KMS-11 (cell line): ENCODE results near the gene CRHR1.
"Not testable (repeated sequence)": the region's sequence is repeated elsewhere in the genome, so short reads cannot be mapped to it uniquely, and the experiment has no call there.

Source experiments
- H2AFZ ChIP-seq: fragments of 200-600 bp; sonication (generic); 2 replicates; pipeline ENCODE4 v1.6.1; 2016; ENCODE audit warnings: antibody characterized with exemption, mixed run types, low read depth
- H3K27ac ChIP-seq: fragments of 200-600 bp; sonication (generic); 2 replicates; pipeline ENCODE4 v1.6.1; 2016; ENCODE audit warnings: mild to moderate bottlenecking, mixed run types
- H3K27me3 ChIP-seq: fragments of 200-600 bp; sonication (generic); 2 replicates; pipeline ENCODE4 v1.6.1; 2017; ENCODE audit warnings: mild to moderate bottlenecking, low read depth, mixed run types, moderate library complexity; ENCODE audit not compliant: insufficient read depth
- H3K36me3 ChIP-seq: fragments of 200-600 bp; sonication (generic); 2 replicates; pipeline ENCODE4 v1.6.1; 2017; ENCODE audit warnings: mild to moderate bottlenecking, mixed run types; ENCODE audit not compliant: insufficient read depth
- H3K4me1 ChIP-seq: fragments of 200-600 bp; sonication (generic); 2 replicates; pipeline ENCODE4 v1.6.1; 2016; ENCODE audit warnings: mild to moderate bottlenecking, low read depth, mixed run types; ENCODE audit not compliant: poor library complexity, severe bottlenecking
- H3K4me2 ChIP-seq: fragments of 200-600 bp; sonication (generic); 2 replicates; pipeline ENCODE4 v1.7.0; 2016; ENCODE audit warnings: mild to moderate bottlenecking, mixed run types
- H3K4me3 ChIP-seq: fragments of 200-600 bp; sonication (generic); IDR thresholded peaks from 2 replicates; pipeline ENCODE4 v1.6.1; 2017; ENCODE audit warnings: low read depth, low read length, mixed read lengths; ENCODE audit not compliant: insufficient read depth
- H3K79me2 ChIP-seq: fragments of 200-600 bp; sonication (generic); 2 replicates; pipeline ENCODE4 v1.6.1; 2016; ENCODE audit warnings: low read depth, mixed run types; ENCODE audit not compliant: insufficient read depth
- H3K9ac ChIP-seq: fragments of 200-600 bp; sonication (generic); 2 replicates; pipeline ENCODE4 v1.6.1; 2016; ENCODE audit warnings: mild to moderate bottlenecking, mixed run types
- H4K20me1 ChIP-seq: fragments of 200-600 bp; sonication (generic); 2 replicates; pipeline ENCODE4 v1.6.1; 2016; ENCODE audit warnings: mild to moderate bottlenecking, mixed run types; ENCODE audit not compliant: insufficient read depth
- TF ChIP-seq, protein P1 (sequence below): fragments of 200-600 bp; sonication (generic); conservative IDR thresholded peaks from 2 replicates; pipeline ENCODE4 v1.6.1; 2017; ENCODE audit warnings: low read depth, mild to moderate bottlenecking, antibody characterized with exemption, low read length, moderate library complexity, mixed read lengths

The CRHR1 gene

DNA sequence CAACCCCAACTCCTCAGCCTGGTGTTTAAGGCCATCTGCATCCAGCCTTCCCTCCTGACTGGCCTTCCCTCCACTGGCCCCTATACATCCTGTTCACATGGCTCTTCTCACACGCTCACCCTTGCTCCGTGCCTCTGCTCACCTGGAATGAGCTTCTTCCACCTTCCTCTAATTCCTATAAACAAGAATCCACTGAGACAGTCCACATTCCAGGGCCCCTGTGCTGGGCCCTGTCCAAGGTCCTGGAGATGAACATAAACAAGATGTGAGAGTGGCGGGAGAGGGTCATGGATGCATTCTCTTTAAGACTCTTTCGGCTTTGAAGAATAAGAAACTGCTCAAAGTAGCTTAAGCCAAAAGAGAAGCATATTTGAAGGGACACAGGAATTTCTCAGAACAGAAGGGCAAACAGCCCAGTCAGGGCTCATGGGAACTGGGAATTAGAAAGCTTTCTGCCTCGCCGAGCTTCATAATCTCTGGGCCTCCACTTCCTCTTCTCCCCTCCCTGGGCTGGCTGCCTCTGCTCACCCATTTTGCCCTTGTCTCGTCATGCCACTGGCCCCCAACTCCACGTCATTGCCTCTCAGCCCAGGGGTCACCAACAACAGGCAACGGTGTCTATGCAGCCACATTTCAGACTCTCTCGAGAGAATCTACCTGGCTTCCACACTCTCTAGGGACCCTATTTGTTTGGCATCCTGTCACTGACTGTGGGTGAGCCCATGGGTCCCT, 74.0 kb downstream of the CRHR1 start:
- no peaks in the 10 kb centered on the region for H3K36me3 ChIP-seq
- H2AFZ ChIP-seq: no peak overlapping the region
- no peaks in the 10 kb centered on the region; the same call in 1 of the 2 replicates for H3K27me3 ChIP-seq
- no peaks in the 10 kb centered on the region for H3K4me1 ChIP-seq
- no peak overlapping the region for H3K9ac ChIP-seq
- TF ChIP-seq, protein P1, sequence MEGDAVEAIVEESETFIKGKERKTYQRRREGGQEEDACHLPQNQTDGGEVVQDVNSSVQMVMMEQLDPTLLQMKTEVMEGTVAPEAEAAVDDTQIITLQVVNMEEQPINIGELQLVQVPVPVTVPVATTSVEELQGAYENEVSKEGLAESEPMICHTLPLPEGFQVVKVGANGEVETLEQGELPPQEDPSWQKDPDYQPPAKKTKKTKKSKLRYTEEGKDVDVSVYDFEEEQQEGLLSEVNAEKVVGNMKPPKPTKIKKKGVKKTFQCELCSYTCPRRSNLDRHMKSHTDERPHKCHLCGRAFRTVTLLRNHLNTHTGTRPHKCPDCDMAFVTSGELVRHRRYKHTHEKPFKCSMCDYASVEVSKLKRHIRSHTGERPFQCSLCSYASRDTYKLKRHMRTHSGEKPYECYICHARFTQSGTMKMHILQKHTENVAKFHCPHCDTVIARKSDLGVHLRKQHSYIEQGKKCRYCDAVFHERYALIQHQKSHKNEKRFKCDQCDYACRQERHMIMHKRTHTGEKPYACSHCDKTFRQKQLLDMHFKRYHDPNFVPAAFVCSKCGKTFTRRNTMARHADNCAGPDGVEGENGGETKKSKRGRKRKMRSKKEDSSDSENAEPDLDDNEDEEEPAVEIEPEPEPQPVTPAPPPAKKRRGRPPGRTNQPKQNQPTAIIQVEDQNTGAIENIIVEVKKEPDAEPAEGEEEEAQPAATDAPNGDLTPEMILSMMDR: no peak
- H3K27ac ChIP-seq: no peak overlapping the region
- no peaks in the 10 kb centered on the region for H3K79me2 ChIP-seq
- no peak overlapping the region for H3K4me2 ChIP-seq
- H4K20me1 ChIP-seq: no peaks in the 10 kb centered on the region
- H3K4me3 ChIP-seq: no peak overlapping the region

DNA sequence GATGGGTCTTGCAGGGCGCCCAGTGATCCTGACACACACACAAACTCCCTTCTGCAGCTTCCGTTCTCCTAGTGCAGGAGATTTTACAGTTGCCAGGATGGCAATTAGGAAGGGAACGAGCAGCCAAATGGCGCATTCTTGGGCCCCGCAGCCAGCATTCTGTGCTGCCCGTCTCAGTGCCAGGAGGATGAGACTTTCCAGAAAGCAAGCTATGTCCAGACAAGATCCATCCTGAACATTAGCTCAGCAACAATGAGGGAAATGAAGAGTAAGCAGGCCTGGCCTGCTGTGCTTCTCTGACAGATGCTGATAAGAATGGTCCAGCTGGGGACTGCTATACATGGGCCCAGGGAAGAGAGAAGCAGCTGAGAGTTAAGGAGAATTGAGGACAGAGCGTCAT, 77.0 kb downstream of the CRHR1 start:
- no peaks in the 10 kb centered on the region for H3K79me2 ChIP-seq
- H3K27me3 ChIP-seq: no peaks in the 10 kb centered on the region; the same call in 1 of the 2 replicates
- no peak overlapping the region for H3K9ac ChIP-seq
- H3K4me2 ChIP-seq: no peak overlapping the region
- H3K36me3 ChIP-seq: no peaks in the 10 kb centered on the region
- H3K27ac ChIP-seq: no peak overlapping the region
- H2AFZ ChIP-seq: no peak overlapping the region
- H4K20me1 ChIP-seq: no peaks in the 10 kb centered on the region
- no peak overlapping the region for H3K4me3 ChIP-seq
- H3K4me1 ChIP-seq: no peaks in the 10 kb centered on the region
- TF ChIP-seq, protein P1: no peak

DNA sequence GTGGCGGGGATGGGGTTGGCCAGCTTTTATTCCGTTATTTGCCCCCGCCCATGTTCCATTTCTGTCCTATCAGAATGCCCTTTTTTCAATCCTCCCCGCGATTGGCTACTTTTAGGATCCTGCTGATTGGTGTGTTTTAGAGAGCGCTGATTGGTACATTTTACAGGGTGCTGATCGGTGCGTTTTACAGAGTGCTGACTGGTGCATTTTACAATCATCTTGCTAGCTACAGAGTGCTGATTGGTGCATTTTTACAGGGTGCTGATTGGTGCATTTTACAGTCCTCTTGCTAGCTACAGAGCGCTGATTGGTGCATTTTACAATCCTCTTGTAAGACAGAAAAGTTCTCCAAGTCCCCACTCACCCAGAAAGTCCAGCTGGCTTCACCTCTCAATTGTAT, 78.0 kb downstream of the CRHR1 start:
- not testable (repeated sequence) for H3K4me2 ChIP-seq, H3K27ac ChIP-seq, H4K20me1 ChIP-seq, H3K4me1 ChIP-seq, H2AFZ ChIP-seq, H3K4me3 ChIP-seq, H3K79me2 ChIP-seq, H3K36me3 ChIP-seq, H3K27me3 ChIP-seq, H3K9ac ChIP-seq

DNA sequence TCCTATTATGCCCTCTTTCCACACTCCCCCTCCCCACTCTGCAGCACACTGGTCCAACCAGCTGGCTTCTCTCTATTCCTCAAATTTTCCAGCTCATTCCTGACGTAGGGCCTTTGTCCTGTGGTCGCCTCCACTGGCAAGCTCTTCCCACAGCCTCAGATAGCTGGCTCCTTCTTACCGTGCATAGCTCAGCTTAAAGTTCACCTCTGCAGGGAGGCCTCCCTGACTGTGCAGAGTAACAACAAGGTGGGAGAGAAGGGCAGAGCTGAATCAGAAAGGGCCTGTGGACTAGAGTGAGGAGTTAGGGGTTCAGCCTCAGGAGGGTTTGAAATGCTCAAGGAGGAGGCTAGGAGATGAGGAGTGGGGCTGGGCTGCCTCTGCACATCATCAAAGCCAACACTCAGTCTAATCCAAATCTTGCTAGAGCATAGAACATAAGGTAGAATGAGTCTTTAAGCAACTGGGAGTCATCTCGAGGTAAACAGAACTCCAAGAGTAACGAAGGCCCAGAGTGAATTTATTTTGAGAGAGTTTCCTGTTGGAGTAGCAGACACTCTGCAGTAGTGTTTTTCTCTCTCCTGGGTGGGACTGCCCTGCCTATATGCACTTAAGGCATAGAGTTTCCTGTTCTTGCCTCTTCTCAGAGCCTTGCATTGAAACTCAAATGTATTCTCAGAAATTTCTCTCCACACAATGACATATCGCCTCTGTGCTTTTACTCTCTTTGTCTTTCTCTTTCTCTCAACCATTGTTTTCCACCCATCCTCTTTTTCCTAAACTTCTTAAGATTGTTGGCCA, 79.9 kb downstream of the CRHR1 start:
- H3K4me1 ChIP-seq: no peaks in the 10 kb centered on the region
- no peak overlapping the region for H3K27ac ChIP-seq
- no peak overlapping the region for H2AFZ ChIP-seq
- TF ChIP-seq, protein P1: no peak
- no peaks in the 10 kb centered on the region for H3K79me2 ChIP-seq
- no peak overlapping the region for H3K4me2 ChIP-seq
- H3K27me3 ChIP-seq: no peaks in the 10 kb centered on the region; the same call in 1 of the 2 replicates
- no peaks in the 10 kb centered on the region for H3K36me3 ChIP-seq
- H3K4me3 ChIP-seq: no peak overlapping the region
- H4K20me1 ChIP-seq: no peaks in the 10 kb centered on the region
- H3K9ac ChIP-seq: no peak overlapping the region

DNA sequence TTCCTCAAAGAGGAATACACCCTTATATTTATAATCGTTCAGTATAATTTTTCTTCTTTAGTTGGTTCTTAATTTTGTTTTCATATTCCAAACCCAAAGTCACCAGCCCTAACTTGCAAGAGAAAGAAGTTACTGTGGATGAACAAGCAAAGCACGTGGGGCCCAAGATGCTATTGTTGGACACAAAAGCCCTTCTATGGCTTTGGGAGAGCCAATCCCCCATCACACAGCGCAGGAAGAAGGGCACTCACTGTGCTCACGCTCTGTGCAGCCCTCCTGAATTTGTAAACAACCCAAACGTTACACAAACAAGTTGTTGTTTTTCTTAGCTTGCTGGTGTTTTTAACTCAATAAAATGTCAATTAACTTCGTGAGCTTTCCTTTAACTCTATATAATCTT, 83.1 kb downstream of the CRHR1 start:
- Histone ChIP-seq H3K27me3 (no peaks in the 10 kb centered on the region; the same call in 1 of the 2 replicates), H2AFZ (no peak overlapping the region), H3K4me2 (no peak overlapping the region), H4K20me1 (no peaks in the 10 kb centered on the region), H3K4me1 (peaks cover 6% of the 10 kb centered on the region), H3K36me3 (no peaks in the 10 kb centered on the region), H3K9ac (no peak overlapping the region), H3K27ac (no peak overlapping the region), H3K4me3 (no peak overlapping the region), H3K79me2 (no peaks in the 10 kb centered on the region)
- TF ChIP-seq, protein P1: no peak
